HCT116 (cell line): ENCODE data around the gene POU2F3. TPM values are rescaled to one million over a fixed set of nuclear protein-coding genes. Genes with fewer than 3 reads are reported as not detected.

ENCODE experiments used
- ATAC-seq: fragments of 200-7000 bp; cut with Tn5 transposase; 2 replicates; pipeline ENCODE4 v1.9.1; 2020; ENCODE audit warnings: mild to moderate bottlenecking, moderate library complexity
- BruUV-seq: library from RNA; stranded (reverse); fragments of 400-500 nt; replicated peaks from 2 replicates; lab custom pipeline; 2021; lab: Mats Ljungman, UMichigan
- CTCF ChIA-PET: fragments of 300-600 bp; sonication (Branson Sonifier 250); formaldehyde crosslinking; loops from one replicate; lab custom pipeline; 2021; ENCODE audit warnings: antibody characterized with exemption; lab: Charles Lee
- POLR2A ChIA-PET: fragments of 300-600, 350-600 bp; sonication (Branson Sonifier 250); formaldehyde crosslinking; loops from one replicate; lab custom pipeline; 2021; ENCODE audit warnings: antibody characterized with exemption; lab: Charles Lee
- RAD21 ChIA-PET, 2 experiments: fragments of 300-600 bp; sonication (Branson Sonifier 250); formaldehyde crosslinking; loops; one replicate each; lab custom pipeline; 2023; ENCODE audit warnings: low total read pairs in 2 of 2; ENCODE audit not compliant: uncharacterized antibody in 2 of 2, unreplicated experiment in 2 of 2, low non-redundant PET in 1 of 2; lab: Charles Lee
- DNase-seq: peaks from one replicate; pipeline ENCODE4 v3.0.0-alpha.2; 2010; ENCODE audit warnings: low read depth, low spot score
- H2AFZ ChIP-seq: fragments of 200-600 bp; shearing (Covaris generic), sonication (generic); 2 replicates; pipeline ENCODE4 v1.6.1; 2017; ENCODE audit warnings: low read depth, mixed run types, mixed read lengths, antibody characterized with exemption, low read length; ENCODE audit not compliant: poor library complexity, severe bottlenecking
- H3K27ac ChIP-seq: 2 replicates; pipeline ENCODE4 v1.5.1; 2012; ENCODE audit warnings: low read depth, low read length
- H3K27me3 ChIP-seq: fragments of 200-600 bp; sonication (generic); 2 replicates; pipeline ENCODE4 v1.6.1; 2016; ENCODE audit warnings: mixed run types, low read length, mixed read lengths; ENCODE audit not compliant: insufficient read depth
- H3K36me3 ChIP-seq, 2 experiments: fragments of 200-500 bp in 1 of 2; fragments of 200-600 bp in 1 of 2; sonication (Bioruptor generic) in 1 of 2; sonication (generic) in 1 of 2; 2 replicates each; pipeline versions ENCODE4 v1.5.1 to v1.6.1; 2014 to 2016; ENCODE audit warnings: low read length in 2 of 2, inconsistent platforms in 1 of 2, mixed read lengths in 1 of 2, mixed run types in 1 of 2; ENCODE audit not compliant: insufficient read depth in 2 of 2, control insufficient read depth in 1 of 2
- H3K4me1 ChIP-seq, 2 experiments: fragments of 200-600 bp in 1 of 2; sonication (generic) in 1 of 2; 2 replicates each; pipeline versions ENCODE4 v1.5.1 to v1.6.1; 2012 to 2017; ENCODE audit warnings: low read length in 2 of 2, inconsistent platforms in 1 of 2, mild to moderate bottlenecking in 1 of 2, mixed read lengths in 1 of 2, mixed run types in 1 of 2, moderate library complexity in 1 of 2; ENCODE audit not compliant: insufficient read depth in 2 of 2, control insufficient read depth in 1 of 2
- H3K4me2 ChIP-seq: fragments of 200-600 bp; sonication (generic); 2 replicates; pipeline ENCODE4 v1.6.1; 2017; ENCODE audit warnings: mixed run types, low read length, mixed read lengths
- H3K4me3 ChIP-seq, 2 experiments: fragments of 200-600 bp in 1 of 2; sonication (generic) in 1 of 2; replicated peaks in 1 of 2; 2 replicates each; pipeline ENCODE4 v1.5.1; 2011 to 2016; ENCODE audit warnings: low read length in 2 of 2, control low read depth in 1 of 2, low read depth in 1 of 2, mild to moderate bottlenecking in 1 of 2, mixed read lengths in 1 of 2, mixed run types in 1 of 2
- H3K79me2 ChIP-seq: fragments of 200-600 bp; sonication (generic); 2 replicates; pipeline ENCODE4 v1.6.1; 2017; ENCODE audit warnings: mild to moderate bottlenecking, mixed run types, low read length, moderate library complexity, mixed read lengths; ENCODE audit not compliant: insufficient read depth
- H3K9ac ChIP-seq: fragments of 200-600 bp; sonication (generic); 2 replicates; pipeline ENCODE4 v1.6.1; 2016; ENCODE audit warnings: low read length, mixed read lengths
- H3K9me2 ChIP-seq: fragments of 200-600 bp; sonication (generic), shearing (Covaris generic); 2 replicates; pipeline ENCODE4 v1.6.1; 2017; ENCODE audit warnings: mixed run types, mild to moderate bottlenecking, moderate library complexity; ENCODE audit not compliant: insufficient read depth
- H3K9me3 ChIP-seq, 2 experiments: fragments of 200-500 bp in 1 of 2; fragments of 200-600 bp in 1 of 2; sonication (Bioruptor generic) in 1 of 2; sonication (generic) in 1 of 2; 2 replicates each; pipeline ENCODE4 v1.6.1; 2014 to 2017; ENCODE audit warnings: low read length in 2 of 2, mixed read lengths in 2 of 2, inconsistent platforms in 1 of 2, low read depth in 1 of 2, mild to moderate bottlenecking in 1 of 2, mixed run types in 1 of 2, moderate library complexity in 1 of 2; ENCODE audit not compliant: control insufficient read depth in 1 of 2, insufficient read depth in 1 of 2
- H4K20me1 ChIP-seq: fragments of 200-600 bp; sonication (generic), shearing (Covaris generic); 2 replicates; pipeline ENCODE4 v1.6.1; 2017; ENCODE audit warnings: mixed run types, mild to moderate bottlenecking, moderate library complexity; ENCODE audit not compliant: insufficient read depth
- ATF3 ChIP-seq: IDR thresholded peaks from 2 replicates; pipeline ENCODE4 v1.6.1; 2012
- CBX3 ChIP-seq: IDR thresholded peaks from 2 replicates; pipeline ENCODE4 v1.6.1; 2012; ENCODE audit warnings: low read depth
- CTCF ChIP-seq, 3 experiments: fragments of 200-600 bp in 1 of 3; sonication (generic) in 1 of 3; IDR thresholded peaks in 2 of 3; conservative IDR thresholded peaks in 1 of 3; 2 replicates each; pipeline ENCODE4 v1.5.1; 2012 to 2017; ENCODE audit warnings: low read depth in 2 of 3, low read length in 2 of 3, antibody characterized with exemption in 1 of 3, borderline replicate concordance in 1 of 3, control low read depth in 1 of 3, mild to moderate bottlenecking in 1 of 3, mixed read lengths in 1 of 3, mixed run types in 1 of 3, moderate library complexity in 1 of 3; ENCODE audit not compliant: insufficient read depth in 1 of 3
- EGR1 ChIP-seq: IDR thresholded peaks from 2 replicates; pipeline ENCODE4 v1.6.1; 2012; ENCODE audit warnings: low read depth
- EZH2 ChIP-seq: fragments of 200-600 bp; sonication (generic); IDR thresholded peaks from 2 replicates; pipeline ENCODE4 v1.6.1; 2017; ENCODE audit warnings: antibody characterized with exemption, mixed run types
- EZH2phosphoT487 ChIP-seq: fragments of 200-600 bp; IDR thresholded peaks from 2 replicates; pipeline ENCODE4 v1.6.1; 2018; ENCODE audit warnings: antibody characterized with exemption, borderline replicate concordance
- FOSL1 ChIP-seq: IDR thresholded peaks from 2 replicates; pipeline ENCODE4 v1.6.1; 2012; ENCODE audit warnings: low read depth
- MAX ChIP-seq: IDR thresholded peaks from 2 replicates; pipeline ENCODE4 v1.6.1; 2012
- POLR2A ChIP-seq: IDR thresholded peaks from 2 replicates; pipeline ENCODE4 v1.7.0; 2011; ENCODE audit warnings: borderline replicate concordance; ENCODE audit not compliant: insufficient read depth, insufficient read length; ENCODE audit errors: extremely low read depth
- POLR2AphosphoS5 ChIP-seq: IDR thresholded peaks from 2 replicates; pipeline ENCODE4 v1.6.1; 2011; ENCODE audit warnings: mild to moderate bottlenecking, low read depth, low read length, moderate library complexity
- RAD21 ChIP-seq: IDR thresholded peaks from 2 replicates; pipeline ENCODE4 v1.6.1; 2012; ENCODE audit warnings: low read depth, mild to moderate bottlenecking
- SIN3A ChIP-seq: IDR thresholded peaks from 2 replicates; pipeline ENCODE4 v1.6.1; 2012; ENCODE audit warnings: low read depth
- SP1 ChIP-seq: IDR thresholded peaks from 2 replicates; pipeline ENCODE4 v1.6.1; 2012; ENCODE audit warnings: low read depth
- TCF7L2 ChIP-seq: IDR thresholded peaks from 2 replicates; pipeline ENCODE4 v1.7.0; 2011; ENCODE audit warnings: borderline replicate concordance, inconsistent platforms; ENCODE audit not compliant: insufficient read depth, insufficient read length; ENCODE audit errors: extremely low read depth
- ZBTB33 ChIP-seq: IDR thresholded peaks from 2 replicates; pipeline ENCODE4 v1.6.1; 2011; ENCODE audit warnings: mild to moderate bottlenecking, low read length, moderate library complexity; ENCODE audit not compliant: insufficient replicate concordance; ENCODE audit errors: extremely low read depth
- intact Hi-C: fragments of 100-400 bp; cut with micrococcal nuclease; formaldehyde crosslinking; loops from 2 replicates; pipeline ENCODE4 v1.10.0; 2022
- total RNA-seq: library from RNA; stranded (reverse); gene quantifications from one replicate; pipeline ENCODE4 v1.2.1, GENCODE V29; 2021; ENCODE audit not compliant: unreplicated experiment

Gene POU2F3
- total RNA-seq, 1 experiment from 2014 or later = 0.15 TPM

- Histone ChIP-seq H3K9me3 (no peaks in the 10 kb centered on the region), H3K9ac (no peak overlapping the region), H3K27me3 (no peaks in the 10 kb centered on the region), H2AFZ (no peak overlapping the region), H3K4me3 (no peak overlapping the region), H3K36me3 (no peaks in the 10 kb centered on the region), H3K4me1 (peaks cover 58 to 67% of the 10 kb centered on the region in 2 experiments), H3K4me2 (no peak overlapping the region), H3K9me2 (no peaks in the 10 kb centered on the region), H3K79me2 (peaks cover 90% of the 10 kb centered on the region), H3K27ac (no peak overlapping the region), H4K20me1 (peaks cover 6% of the 10 kb centered on the region; the same call in 1 of the 2 replicates)
- POLR2A ChIA-PET = interaction anchor here (0.5 kb wide), 1 partner anchor 65 kb away, joined by 3 read pairs; no protein-coding TSS in a partner anchor
- ATAC-seq (no peak), DNase-seq (no peak)
- TF ChIP-seq EGR1 = no peak
- no peak for TF ChIP-seq SIN3A
- TF ChIP-seq POLR2AphosphoS5 = no peak
- no peak for TF ChIP-seq EZH2
- TF ChIP-seq POLR2A = no peak
- no peak for TF ChIP-seq FOSL1
- TF ChIP-seq EZH2phosphoT487 = no peak
- no peak for TF ChIP-seq TCF7L2
- TF ChIP-seq SP1 = no peak
- TF ChIP-seq MAX = no peak
- no peak for TF ChIP-seq CTCF (IDR thresholded peaks at IDR 0.05 in 2 of 3, conservative IDR thresholded peaks at IDR 0.05 in 1 of 3; ENCODE audit: borderline replicate concordance in 1 of 3, insufficient read depth in 1 of 3, low read depth in 2 of 3, low read length in 2 of 3)
- no peak for TF ChIP-seq ATF3
- TF ChIP-seq CBX3 = no peak
- no peak for TF ChIP-seq RAD21
- TF ChIP-seq ZBTB33 = no peak
- RAD21 ChIA-PET = no interaction called here
- intact Hi-C loops = no loop called here
- no TSS peak for BruUV-seq
- CTCF ChIA-PET = no interaction called here
Observed at GRCh38 chr11:120346233-120346632, 106.3 kb downstream of the POU2F3 start.
